ENCODE data around the gene INPP4B.

The INPP4B gene

GRCh38 chr4:142556570-142557238, 289.4 kb downstream of the INPP4B start:
- H3K36me3 ChIP-seq (ENCODE audit: control insufficient read depth, insufficient read depth, low read length): no peaks in the 10 kb centered on the region
- TF ChIP-seq CTCF (IDR thresholded peaks at IDR 0.05; ENCODE audit: insufficient read depth, low read length, poor library complexity, severe bottlenecking): no peak
- DNase-seq (ENCODE audit: extremely low read depth, insufficient read length): no peak
- no peaks in the 10 kb centered on the region for H3K27me3 ChIP-seq (replicated peaks; ENCODE audit: control insufficient read depth, insufficient read depth, low read length)
- H3K4me3 ChIP-seq (replicated peaks; ENCODE audit: low read depth, low read length): no peak overlapping the region

- H3K4me3 ChIP-seq (replicated peaks; ENCODE audit: low read depth, low read length): no peak overlapping the region
- no peak for DNase-seq (ENCODE audit: extremely low read depth, insufficient read length)
- no peak for TF ChIP-seq CTCF (IDR thresholded peaks at IDR 0.05; ENCODE audit: insufficient read depth, low read length, poor library complexity, severe bottlenecking)
- H3K27me3 ChIP-seq (replicated peaks; ENCODE audit: control insufficient read depth, insufficient read depth, low read length): no peaks in the 10 kb centered on the region
- no peaks in the 10 kb centered on the region for H3K36me3 ChIP-seq (ENCODE audit: control insufficient read depth, insufficient read depth, low read length)
Observed at GRCh38 chr4:142556048-142556447, 290.1 kb downstream of the INPP4B start.

- no peaks in the 10 kb centered on the region for H3K36me3 ChIP-seq (ENCODE audit: control insufficient read depth, insufficient read depth, low read length)
- H3K27me3 ChIP-seq (replicated peaks; ENCODE audit: control insufficient read depth, insufficient read depth, low read length): no peaks in the 10 kb centered on the region
- H3K4me3 ChIP-seq (replicated peaks; ENCODE audit: low read depth, low read length): no peak overlapping the region
- DNase-seq (ENCODE audit: extremely low read depth, insufficient read length): no peak
- no peak for TF ChIP-seq CTCF (IDR thresholded peaks at IDR 0.05; ENCODE audit: insufficient read depth, low read length, poor library complexity, severe bottlenecking)
Observed at GRCh38 chr4:142554412-142554811, 291.7 kb downstream of the INPP4B start.

GRCh38 chr4:142551517-142552305, 294.4 kb downstream of the INPP4B start:
- H3K4me3 ChIP-seq (replicated peaks; ENCODE audit: low read depth, low read length): no peak overlapping the region
- DNase-seq (ENCODE audit: extremely low read depth, insufficient read length): no peak

GRCh38 chr4:142550965-142551364, 295.1 kb downstream of the INPP4B start:
- TF ChIP-seq CTCF (IDR thresholded peaks at IDR 0.05; ENCODE audit: insufficient read depth, low read length, poor library complexity, severe bottlenecking): no peak
- DNase-seq (ENCODE audit: extremely low read depth, insufficient read length): no peak
- H3K4me3 ChIP-seq (replicated peaks; ENCODE audit: low read depth, low read length): no peak overlapping the region
- H3K27me3 ChIP-seq (replicated peaks; ENCODE audit: control insufficient read depth, insufficient read depth, low read length): no peaks in the 10 kb centered on the region
- H3K36me3 ChIP-seq (ENCODE audit: control insufficient read depth, insufficient read depth, low read length): no peaks in the 10 kb centered on the region

More at GRCh38 chr4:142551517-142552305, 294.4 kb downstream of the INPP4B start:
- Histone ChIP-seq H3K36me3 (ENCODE audit: control insufficient read depth, insufficient read depth, low read length) (no peaks in the 10 kb centered on the region), H3K27me3 (replicated peaks; ENCODE audit: control insufficient read depth, insufficient read depth, low read length) (no peaks in the 10 kb centered on the region)
- no peak for TF ChIP-seq CTCF (IDR thresholded peaks at IDR 0.05; ENCODE audit: insufficient read depth, low read length, poor library complexity, severe bottlenecking)
